ENCODE data around the gene GOLGA1. TPM values are rescaled to one million over a fixed set of nuclear protein-coding genes. Genes with fewer than 3 reads are reported as not detected.

Gene GOLGA1
- polyA plus RNA-seq, 1 of the 3 experiments (the other 2 are of a cell fraction) = 10.0 TPM

DNA sequence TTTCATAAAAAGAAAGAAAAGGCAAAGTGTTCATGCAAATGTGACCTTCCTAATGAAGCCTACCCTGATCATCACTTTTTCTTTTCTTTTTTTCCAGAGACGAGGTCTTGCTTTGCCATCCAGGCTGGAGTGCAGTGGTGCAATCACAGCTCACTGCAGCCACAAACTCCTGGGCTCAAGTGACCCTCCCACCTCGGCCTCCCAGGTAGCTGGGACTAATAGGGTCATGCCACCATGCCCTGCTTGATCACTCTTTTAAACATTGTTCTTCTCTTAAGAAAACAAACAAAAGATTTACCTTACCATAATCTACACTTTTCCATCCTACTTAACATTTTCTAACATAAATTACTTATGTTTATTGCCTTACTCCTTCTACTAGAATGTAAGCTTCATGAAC is 8.5 kb upstream of the GOLGA1 start:
- Histone ChIP-seq H2AFZ (ENCODE audit: low read depth) (no peak overlapping the region), H3K79me2 (ENCODE audit: insufficient read depth) (no peaks in the 10 kb centered on the region), H3K9me3 (no peaks in the 10 kb centered on the region), H3K27ac (ENCODE audit: low read depth in 2 of 2, low read length in 1 of 2) (no peak overlapping the region), H4K20me1 (ENCODE audit: insufficient read depth) (no peaks in the 10 kb centered on the region), H3F3A (replicated peaks; ENCODE audit: insufficient read depth) (no peaks in the 10 kb centered on the region), H3K9me2 (no peaks in the 10 kb centered on the region), H3K9ac (no peak overlapping the region), H3K36me3 (replicated peaks in 1 of 2; ENCODE audit: control insufficient read depth in 1 of 2, insufficient read depth in 2 of 2, low read length in 1 of 2) (no peaks in the 10 kb centered on the region), H3K27me3 (ENCODE audit: insufficient read depth) (no peaks in the 10 kb centered on the region), H3K4me1 (ENCODE audit: control insufficient read depth in 1 of 2, insufficient read depth in 2 of 2, low read depth in 1 of 2, low read length in 1 of 2) (no peaks in the 10 kb centered on the region), H3K4me2 (no peak overlapping the region), H3K4me3 (ENCODE audit: low read depth in 2 of 2, low read length in 1 of 2) (no peak overlapping the region)
- WGBS (ENCODE audit: low lambda C conversion rate) = 84% methylated on average over 2 of the region's 2 CpGs
- no peak for TF ChIP-seq GABPA (IDR thresholded peaks at IDR 0.05; ENCODE audit: low read depth)
- TF ChIP-seq FOSL2 (IDR thresholded peaks at IDR 0.05; ENCODE audit: borderline replicate concordance, low read depth) = no peak
- TF ChIP-seq GATA2 (CRISPR knock-in tag; IDR thresholded peaks at IDR 0.05) = no peak
- no peak for TF ChIP-seq USF1 (IDR thresholded peaks at IDR 0.05; ENCODE audit: borderline replicate concordance, low read depth)
- TF ChIP-seq, protein P1, sequence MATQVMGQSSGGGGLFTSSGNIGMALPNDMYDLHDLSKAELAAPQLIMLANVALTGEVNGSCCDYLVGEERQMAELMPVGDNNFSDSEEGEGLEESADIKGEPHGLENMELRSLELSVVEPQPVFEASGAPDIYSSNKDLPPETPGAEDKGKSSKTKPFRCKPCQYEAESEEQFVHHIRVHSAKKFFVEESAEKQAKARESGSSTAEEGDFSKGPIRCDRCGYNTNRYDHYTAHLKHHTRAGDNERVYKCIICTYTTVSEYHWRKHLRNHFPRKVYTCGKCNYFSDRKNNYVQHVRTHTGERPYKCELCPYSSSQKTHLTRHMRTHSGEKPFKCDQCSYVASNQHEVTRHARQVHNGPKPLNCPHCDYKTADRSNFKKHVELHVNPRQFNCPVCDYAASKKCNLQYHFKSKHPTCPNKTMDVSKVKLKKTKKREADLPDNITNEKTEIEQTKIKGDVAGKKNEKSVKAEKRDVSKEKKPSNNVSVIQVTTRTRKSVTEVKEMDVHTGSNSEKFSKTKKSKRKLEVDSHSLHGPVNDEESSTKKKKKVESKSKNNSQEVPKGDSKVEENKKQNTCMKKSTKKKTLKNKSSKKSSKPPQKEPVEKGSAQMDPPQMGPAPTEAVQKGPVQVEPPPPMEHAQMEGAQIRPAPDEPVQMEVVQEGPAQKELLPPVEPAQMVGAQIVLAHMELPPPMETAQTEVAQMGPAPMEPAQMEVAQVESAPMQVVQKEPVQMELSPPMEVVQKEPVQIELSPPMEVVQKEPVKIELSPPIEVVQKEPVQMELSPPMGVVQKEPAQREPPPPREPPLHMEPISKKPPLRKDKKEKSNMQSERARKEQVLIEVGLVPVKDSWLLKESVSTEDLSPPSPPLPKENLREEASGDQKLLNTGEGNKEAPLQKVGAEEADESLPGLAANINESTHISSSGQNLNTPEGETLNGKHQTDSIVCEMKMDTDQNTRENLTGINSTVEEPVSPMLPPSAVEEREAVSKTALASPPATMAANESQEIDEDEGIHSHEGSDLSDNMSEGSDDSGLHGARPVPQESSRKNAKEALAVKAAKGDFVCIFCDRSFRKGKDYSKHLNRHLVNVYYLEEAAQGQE (IDR thresholded peaks at IDR 0.05; ENCODE audit: low read depth, low read length) = no peak
- TF ChIP-seq, protein P2, sequence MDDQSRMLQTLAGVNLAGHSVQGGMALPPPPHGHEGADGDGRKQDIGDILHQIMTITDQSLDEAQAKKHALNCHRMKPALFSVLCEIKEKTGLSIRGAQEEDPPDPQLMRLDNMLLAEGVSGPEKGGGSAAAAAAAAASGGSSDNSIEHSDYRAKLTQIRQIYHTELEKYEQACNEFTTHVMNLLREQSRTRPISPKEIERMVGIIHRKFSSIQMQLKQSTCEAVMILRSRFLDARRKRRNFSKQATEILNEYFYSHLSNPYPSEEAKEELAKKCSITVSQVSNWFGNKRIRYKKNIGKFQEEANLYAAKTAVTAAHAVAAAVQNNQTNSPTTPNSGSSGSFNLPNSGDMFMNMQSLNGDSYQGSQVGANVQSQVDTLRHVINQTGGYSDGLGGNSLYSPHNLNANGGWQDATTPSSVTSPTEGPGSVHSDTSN (IDR thresholded peaks at IDR 0.05) = no peak
- TF ChIP-seq RXRA (IDR thresholded peaks at IDR 0.05; ENCODE audit: borderline replicate concordance, low read depth) = no peak
- no peak for TF ChIP-seq ELF1 (IDR thresholded peaks at IDR 0.05)
- TF ChIP-seq RCOR1 (IDR thresholded peaks at IDR 0.05; ENCODE audit: low read length) = no peak
- TF ChIP-seq TCF12 (IDR thresholded peaks at IDR 0.05) = no peak
- TF ChIP-seq EZH2phosphoT487 (IDR thresholded peaks at IDR 0.05; ENCODE audit: borderline replicate concordance, low read depth) = no peak
- TF ChIP-seq TAF1 (IDR thresholded peaks at IDR 0.05; ENCODE audit: borderline replicate concordance, low read depth, low read length) = no peak
- TF ChIP-seq, protein P3, sequence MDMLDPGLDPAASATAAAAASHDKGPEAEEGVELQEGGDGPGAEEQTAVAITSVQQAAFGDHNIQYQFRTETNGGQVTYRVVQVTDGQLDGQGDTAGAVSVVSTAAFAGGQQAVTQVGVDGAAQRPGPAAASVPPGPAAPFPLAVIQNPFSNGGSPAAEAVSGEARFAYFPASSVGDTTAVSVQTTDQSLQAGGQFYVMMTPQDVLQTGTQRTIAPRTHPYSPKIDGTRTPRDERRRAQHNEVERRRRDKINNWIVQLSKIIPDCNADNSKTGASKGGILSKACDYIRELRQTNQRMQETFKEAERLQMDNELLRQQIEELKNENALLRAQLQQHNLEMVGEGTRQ (IDR thresholded peaks at IDR 0.05; ENCODE audit: borderline replicate concordance, low read depth, low read length) = no peak
- TF ChIP-seq JUND (IDR thresholded peaks at IDR 0.05) = no peak
- TF ChIP-seq RFX5 (IDR thresholded peaks at IDR 0.05; ENCODE audit: low read length) = no peak
- no peak for TF ChIP-seq YY1 (IDR thresholded peaks at IDR 0.05; ENCODE audit: low read depth)
- TF ChIP-seq CTCF (IDR thresholded peaks at IDR 0.05) = no peak
- TF ChIP-seq, protein P4, sequence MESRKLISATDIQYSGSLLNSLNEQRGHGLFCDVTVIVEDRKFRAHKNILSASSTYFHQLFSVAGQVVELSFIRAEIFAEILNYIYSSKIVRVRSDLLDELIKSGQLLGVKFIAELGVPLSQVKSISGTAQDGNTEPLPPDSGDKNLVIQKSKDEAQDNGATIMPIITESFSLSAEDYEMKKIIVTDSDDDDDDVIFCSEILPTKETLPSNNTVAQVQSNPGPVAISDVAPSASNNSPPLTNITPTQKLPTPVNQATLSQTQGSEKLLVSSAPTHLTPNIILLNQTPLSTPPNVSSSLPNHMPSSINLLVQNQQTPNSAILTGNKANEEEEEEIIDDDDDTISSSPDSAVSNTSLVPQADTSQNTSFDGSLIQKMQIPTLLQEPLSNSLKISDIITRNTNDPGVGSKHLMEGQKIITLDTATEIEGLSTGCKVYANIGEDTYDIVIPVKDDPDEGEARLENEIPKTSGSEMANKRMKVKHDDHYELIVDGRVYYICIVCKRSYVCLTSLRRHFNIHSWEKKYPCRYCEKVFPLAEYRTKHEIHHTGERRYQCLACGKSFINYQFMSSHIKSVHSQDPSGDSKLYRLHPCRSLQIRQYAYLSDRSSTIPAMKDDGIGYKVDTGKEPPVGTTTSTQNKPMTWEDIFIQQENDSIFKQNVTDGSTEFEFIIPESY (IDR thresholded peaks at IDR 0.05; ENCODE audit: borderline replicate concordance, low read depth) = no peak
- DNase-seq = no peak
- CTCF ChIA-PET = interaction anchor here (1.1 to 2.0 kb wide), 2 partner anchors 194 to 394 kb away, joined by 3 to 8 read pairs; partner anchors contain the start of gene SCAI
- POLR2A ChIA-PET = no interaction called here
